ENCODE measurements around the gene PCDH7. TPM values are rescaled to one million over a fixed set of nuclear protein-coding genes. Genes with fewer than 3 reads are reported as not detected.

The PCDH7 gene
- polyA plus RNA-seq, 2 of the 4 experiments (the other 2 are of a cell fraction) = 0.04 to 0.16 TPM

GRCh38 chr4:30726090-30726675 lies 6.0 kb downstream of the PCDH7 start:
- FAIRE-seq (no peak), DNase-seq (ENCODE audit: low read depth in 1 of 2, low spot score in 1 of 2) (no peak), ATAC-seq (no peak)
- Histone ChIP-seq H3K27ac (no peak overlapping the region), H3K4me3 (no peak overlapping the region), H3K9me3 (no peaks in the 10 kb centered on the region), H3K4me1 (no peaks in the 10 kb centered on the region), H3K4me2 (no peak overlapping the region)
- CTCF ChIA-PET = no interaction called here
- WGBS (ENCODE audit: missing lambda C conversion rate) = 5% methylated on average over 2 of the region's 2 CpGs
- TF ChIP-seq RARB (CRISPR knock-in tag; IDR thresholded peaks at IDR 0.05) (no peak), RNF2 (IDR thresholded peaks at IDR 0.05; ENCODE audit: borderline replicate concordance, low read depth) (no peak), ZNF302 (CRISPR knock-in tag; IDR thresholded peaks at IDR 0.05) (no peak), PHF8 (IDR thresholded peaks at IDR 0.05; ENCODE audit: borderline replicate concordance, low read depth) (no peak), JUN (IDR thresholded peaks at IDR 0.05) (no peak), NPAS2 (CRISPR knock-in tag; IDR thresholded peaks at IDR 0.05; ENCODE audit: borderline replicate concordance) (no peak), RFX5 (IDR thresholded peaks at IDR 0.05) (no peak), KDM5A (IDR thresholded peaks at IDR 0.05) (no peak), CHD4 (IDR thresholded peaks at IDR 0.05; ENCODE audit: borderline replicate concordance) (no peak), FOXS1 (CRISPR knock-in tag; IDR thresholded peaks at IDR 0.05) (no peak), NR3C1 (IDR thresholded peaks at IDR 0.05) (no peak), POLR2A (IDR thresholded peaks at IDR 0.05; ENCODE audit: low read length) (no peak), FOSL2 (IDR thresholded peaks at IDR 0.05) (no peak), FOSL2 (CRISPR knock-in tag; IDR thresholded peaks at IDR 0.05) (no peak), MYC (IDR thresholded peaks at IDR 0.05; ENCODE audit: borderline replicate concordance, low read length) (no peak), CBX8 (IDR thresholded peaks at IDR 0.05) (no peak), HOXB13 (CRISPR knock-in tag; IDR thresholded peaks at IDR 0.05; ENCODE audit: low read depth) (no peak), RAD21 (conservative IDR thresholded peaks at IDR 0.05 in 1 of 2, IDR thresholded peaks at IDR 0.05 in 1 of 2) (no peak), GATA3 (IDR thresholded peaks at IDR 0.05; ENCODE audit: borderline replicate concordance) (no peak), HES2 (IDR thresholded peaks at IDR 0.05) (no peak)
- POLR2A ChIA-PET = no interaction called here

- ATAC-seq (no peak), FAIRE-seq (no peak), DNase-seq (ENCODE audit: low read depth in 1 of 2, low spot score in 1 of 2) (no peak)
- H3K4me1 ChIP-seq = no peaks in the 10 kb centered on the region
- ChIA-PET CTCF (no interaction called here), POLR2A (no interaction called here)
- no peak overlapping the region for H3K4me3 ChIP-seq
- H3K9me3 ChIP-seq = no peaks in the 10 kb centered on the region
- TF ChIP-seq FOSL2 (IDR thresholded peaks at IDR 0.05) = no peak
- TF ChIP-seq FOSL2 (CRISPR knock-in tag; IDR thresholded peaks at IDR 0.05) = no peak
- no peak for TF ChIP-seq MYC (IDR thresholded peaks at IDR 0.05; ENCODE audit: borderline replicate concordance, low read length)
- no peak for TF ChIP-seq RARB (CRISPR knock-in tag; IDR thresholded peaks at IDR 0.05)
- no peak for TF ChIP-seq ZSCAN20 (CRISPR knock-in tag; IDR thresholded peaks at IDR 0.05)
- TF ChIP-seq HOXB13 (CRISPR knock-in tag; IDR thresholded peaks at IDR 0.05; ENCODE audit: low read depth) = no peak
- TF ChIP-seq, protein P1, sequence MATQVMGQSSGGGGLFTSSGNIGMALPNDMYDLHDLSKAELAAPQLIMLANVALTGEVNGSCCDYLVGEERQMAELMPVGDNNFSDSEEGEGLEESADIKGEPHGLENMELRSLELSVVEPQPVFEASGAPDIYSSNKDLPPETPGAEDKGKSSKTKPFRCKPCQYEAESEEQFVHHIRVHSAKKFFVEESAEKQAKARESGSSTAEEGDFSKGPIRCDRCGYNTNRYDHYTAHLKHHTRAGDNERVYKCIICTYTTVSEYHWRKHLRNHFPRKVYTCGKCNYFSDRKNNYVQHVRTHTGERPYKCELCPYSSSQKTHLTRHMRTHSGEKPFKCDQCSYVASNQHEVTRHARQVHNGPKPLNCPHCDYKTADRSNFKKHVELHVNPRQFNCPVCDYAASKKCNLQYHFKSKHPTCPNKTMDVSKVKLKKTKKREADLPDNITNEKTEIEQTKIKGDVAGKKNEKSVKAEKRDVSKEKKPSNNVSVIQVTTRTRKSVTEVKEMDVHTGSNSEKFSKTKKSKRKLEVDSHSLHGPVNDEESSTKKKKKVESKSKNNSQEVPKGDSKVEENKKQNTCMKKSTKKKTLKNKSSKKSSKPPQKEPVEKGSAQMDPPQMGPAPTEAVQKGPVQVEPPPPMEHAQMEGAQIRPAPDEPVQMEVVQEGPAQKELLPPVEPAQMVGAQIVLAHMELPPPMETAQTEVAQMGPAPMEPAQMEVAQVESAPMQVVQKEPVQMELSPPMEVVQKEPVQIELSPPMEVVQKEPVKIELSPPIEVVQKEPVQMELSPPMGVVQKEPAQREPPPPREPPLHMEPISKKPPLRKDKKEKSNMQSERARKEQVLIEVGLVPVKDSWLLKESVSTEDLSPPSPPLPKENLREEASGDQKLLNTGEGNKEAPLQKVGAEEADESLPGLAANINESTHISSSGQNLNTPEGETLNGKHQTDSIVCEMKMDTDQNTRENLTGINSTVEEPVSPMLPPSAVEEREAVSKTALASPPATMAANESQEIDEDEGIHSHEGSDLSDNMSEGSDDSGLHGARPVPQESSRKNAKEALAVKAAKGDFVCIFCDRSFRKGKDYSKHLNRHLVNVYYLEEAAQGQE (IDR thresholded peaks at IDR 0.05) = no peak
- no peak for TF ChIP-seq EHMT2 (IDR thresholded peaks at IDR 0.05; ENCODE audit: low read depth)
- no peak for TF ChIP-seq HEYL (CRISPR knock-in tag; IDR thresholded peaks at IDR 0.05)
- TF ChIP-seq HES2 (IDR thresholded peaks at IDR 0.05) = no peak
- TF ChIP-seq, protein P2, sequence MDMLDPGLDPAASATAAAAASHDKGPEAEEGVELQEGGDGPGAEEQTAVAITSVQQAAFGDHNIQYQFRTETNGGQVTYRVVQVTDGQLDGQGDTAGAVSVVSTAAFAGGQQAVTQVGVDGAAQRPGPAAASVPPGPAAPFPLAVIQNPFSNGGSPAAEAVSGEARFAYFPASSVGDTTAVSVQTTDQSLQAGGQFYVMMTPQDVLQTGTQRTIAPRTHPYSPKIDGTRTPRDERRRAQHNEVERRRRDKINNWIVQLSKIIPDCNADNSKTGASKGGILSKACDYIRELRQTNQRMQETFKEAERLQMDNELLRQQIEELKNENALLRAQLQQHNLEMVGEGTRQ (IDR thresholded peaks at IDR 0.05) = no peak
- no peak for TF ChIP-seq RAD21 (conservative IDR thresholded peaks at IDR 0.05 in 1 of 2, IDR thresholded peaks at IDR 0.05 in 1 of 2)
- no peak for TF ChIP-seq ZC3H11A (IDR thresholded peaks at IDR 0.05)
- 22% methylated on average over 2 of the region's 2 CpGs for WGBS (ENCODE audit: missing lambda C conversion rate)
- no peak overlapping the region for H3K4me2 ChIP-seq
- no peak overlapping the region for H3K27ac ChIP-seq
Measured at GRCh38 chr4:30727409-30727808, 7.2 kb downstream of the PCDH7 start.
